A673 (cell line): ENCODE measurements around the gene GTPBP1.

Source experiments
- EZH2 ChIP-seq: fragments of 200-600 bp; sonication (generic); IDR thresholded peaks from 2 replicates; pipeline ENCODE4 v1.6.1; 2017; ENCODE audit warnings: borderline replicate concordance, low read depth, mild to moderate bottlenecking, mixed read lengths, antibody characterized with exemption, low read length; ENCODE audit not compliant: poor library complexity, severe bottlenecking
- TF ChIP-seq, protein P1 (sequence below): fragments of 300-800, 200-600 bp; sonication (generic); conservative IDR thresholded peaks from 2 replicates; pipeline ENCODE4 v1.5.1; 2017; ENCODE audit warnings: low read depth, mild to moderate bottlenecking, antibody characterized with exemption, low read length, moderate library complexity, mixed read lengths

DNA sequence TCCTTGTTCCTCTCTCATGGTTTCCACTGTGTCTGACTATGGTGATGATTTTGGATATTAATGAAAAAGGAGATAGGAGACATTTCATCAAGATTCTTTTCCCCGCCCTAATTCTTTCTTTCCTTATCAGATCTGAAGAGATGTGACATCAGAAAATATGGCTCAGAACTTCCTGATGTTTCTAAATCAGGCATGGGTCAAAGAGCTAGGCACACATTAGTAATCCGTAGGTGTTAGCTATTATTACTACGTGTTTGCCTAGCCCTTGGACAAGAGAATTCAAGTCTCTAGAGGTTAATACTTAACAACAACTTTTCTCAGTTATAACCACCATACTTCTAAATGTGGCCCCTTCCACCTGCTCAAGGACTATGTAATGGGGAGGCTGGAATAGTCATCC, 10.8 kb upstream of the GTPBP1 start:
- TF ChIP-seq, protein P1, sequence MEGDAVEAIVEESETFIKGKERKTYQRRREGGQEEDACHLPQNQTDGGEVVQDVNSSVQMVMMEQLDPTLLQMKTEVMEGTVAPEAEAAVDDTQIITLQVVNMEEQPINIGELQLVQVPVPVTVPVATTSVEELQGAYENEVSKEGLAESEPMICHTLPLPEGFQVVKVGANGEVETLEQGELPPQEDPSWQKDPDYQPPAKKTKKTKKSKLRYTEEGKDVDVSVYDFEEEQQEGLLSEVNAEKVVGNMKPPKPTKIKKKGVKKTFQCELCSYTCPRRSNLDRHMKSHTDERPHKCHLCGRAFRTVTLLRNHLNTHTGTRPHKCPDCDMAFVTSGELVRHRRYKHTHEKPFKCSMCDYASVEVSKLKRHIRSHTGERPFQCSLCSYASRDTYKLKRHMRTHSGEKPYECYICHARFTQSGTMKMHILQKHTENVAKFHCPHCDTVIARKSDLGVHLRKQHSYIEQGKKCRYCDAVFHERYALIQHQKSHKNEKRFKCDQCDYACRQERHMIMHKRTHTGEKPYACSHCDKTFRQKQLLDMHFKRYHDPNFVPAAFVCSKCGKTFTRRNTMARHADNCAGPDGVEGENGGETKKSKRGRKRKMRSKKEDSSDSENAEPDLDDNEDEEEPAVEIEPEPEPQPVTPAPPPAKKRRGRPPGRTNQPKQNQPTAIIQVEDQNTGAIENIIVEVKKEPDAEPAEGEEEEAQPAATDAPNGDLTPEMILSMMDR: no peak
- no peak for TF ChIP-seq EZH2
